ENCODE data around the gene SLC9C1. TPM values are rescaled to one million over a fixed set of nuclear protein-coding genes. Genes with fewer than 3 reads are reported as not detected.

The SLC9C1 gene
- total RNA-seq, 4 donors from 2014 or later = not detected

DNA sequence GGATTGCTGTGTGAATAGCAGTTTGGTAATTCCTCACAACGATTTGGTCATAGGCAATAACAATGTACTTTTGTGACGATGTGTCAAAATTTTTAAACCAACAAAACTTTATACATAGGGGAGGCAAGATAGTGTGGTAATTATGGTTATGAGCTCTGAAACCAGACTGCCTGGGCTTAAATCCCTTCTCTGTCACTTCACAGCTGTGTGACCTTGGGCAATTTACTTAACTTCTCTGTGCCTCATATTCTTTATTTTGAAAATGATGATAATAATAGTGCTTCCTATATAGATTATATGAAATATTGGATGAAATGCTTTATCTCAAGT lies 44.7 kb upstream of the SLC9C1 start:
- H3K36me3 ChIP-seq = no peaks in the 10 kb centered on the region
- TF ChIP-seq, protein P1, sequence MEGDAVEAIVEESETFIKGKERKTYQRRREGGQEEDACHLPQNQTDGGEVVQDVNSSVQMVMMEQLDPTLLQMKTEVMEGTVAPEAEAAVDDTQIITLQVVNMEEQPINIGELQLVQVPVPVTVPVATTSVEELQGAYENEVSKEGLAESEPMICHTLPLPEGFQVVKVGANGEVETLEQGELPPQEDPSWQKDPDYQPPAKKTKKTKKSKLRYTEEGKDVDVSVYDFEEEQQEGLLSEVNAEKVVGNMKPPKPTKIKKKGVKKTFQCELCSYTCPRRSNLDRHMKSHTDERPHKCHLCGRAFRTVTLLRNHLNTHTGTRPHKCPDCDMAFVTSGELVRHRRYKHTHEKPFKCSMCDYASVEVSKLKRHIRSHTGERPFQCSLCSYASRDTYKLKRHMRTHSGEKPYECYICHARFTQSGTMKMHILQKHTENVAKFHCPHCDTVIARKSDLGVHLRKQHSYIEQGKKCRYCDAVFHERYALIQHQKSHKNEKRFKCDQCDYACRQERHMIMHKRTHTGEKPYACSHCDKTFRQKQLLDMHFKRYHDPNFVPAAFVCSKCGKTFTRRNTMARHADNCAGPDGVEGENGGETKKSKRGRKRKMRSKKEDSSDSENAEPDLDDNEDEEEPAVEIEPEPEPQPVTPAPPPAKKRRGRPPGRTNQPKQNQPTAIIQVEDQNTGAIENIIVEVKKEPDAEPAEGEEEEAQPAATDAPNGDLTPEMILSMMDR (IDR thresholded peaks at IDR 0.05) = no peak
- TF ChIP-seq POLR2AphosphoS5 (IDR thresholded peaks at IDR 0.05) = no peak
- no peak for TF ChIP-seq EP300 (IDR thresholded peaks at IDR 0.05; ENCODE audit: low read depth)
- no peak for TF ChIP-seq POLR2A (IDR thresholded peaks at IDR 0.05)
- H3K9me3 ChIP-seq = peaks cover 0 to 3% of the 10 kb centered on the region in 2 donors
- no peak overlapping the region for H3K4me3 ChIP-seq
- H3K27ac ChIP-seq = no peak overlapping the region
- no peak for DNase-seq
- peaks cover 6 to 16% (median 12%) of the 10 kb centered on the region in 4 donors for H3K4me1 ChIP-seq
- in situ Hi-C loops (cut with MboI; ENCODE audit: low pct_ligation_motif_present in 1 of 4, low pct_unique_long_range_greater_than_20kb in 1 of 4, low sequenced_read_pairs in 3 of 4) (no loop called here), intact Hi-C loops (cut with DNase I; ENCODE audit: low total_unique reads) (no loop called here)
- H3K27me3 ChIP-seq = no peaks in the 10 kb centered on the region
- WGBS, 2 donors (ENCODE audit: low coverage in 1 of 2) = 62 to 71% methylated on average over 2 of the region's 2 CpGs

DNA sequence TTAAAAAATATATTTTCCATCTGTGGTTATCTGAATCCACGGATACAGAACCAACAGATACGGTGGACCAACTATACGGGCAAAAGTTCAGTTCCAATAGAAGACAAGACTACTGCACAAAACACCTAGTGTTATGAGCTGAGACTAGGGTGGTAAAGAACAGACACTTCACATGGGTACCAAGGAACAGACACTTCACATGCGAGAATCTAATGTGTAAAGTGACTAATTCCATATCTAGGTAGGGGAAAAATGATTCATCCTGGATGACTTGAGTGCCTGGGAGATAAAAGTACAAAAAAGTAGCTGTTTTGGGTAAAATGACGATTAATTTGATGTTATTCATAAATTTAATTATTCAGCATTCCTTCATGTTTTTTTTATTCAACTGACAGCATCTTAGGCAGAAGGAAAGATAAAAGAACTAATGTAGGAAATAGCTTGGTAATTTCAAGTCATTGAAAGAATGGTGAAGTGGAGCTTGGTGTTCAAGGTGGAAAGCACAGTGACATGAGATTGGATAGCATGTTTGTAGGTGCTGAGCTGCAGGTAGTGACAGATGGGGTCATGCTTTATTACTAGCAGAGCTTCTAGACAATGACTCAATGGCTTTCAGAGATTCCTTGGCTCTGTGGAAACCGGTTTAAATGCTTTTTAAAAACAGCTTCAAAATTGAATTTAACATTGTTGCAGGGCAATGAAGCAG lies 44.2 kb upstream of the SLC9C1 start:
- Histone ChIP-seq H3K27ac (no peak overlapping the region), H3K4me1 (peaks cover 6 to 16% (median 12%) of the 10 kb centered on the region in 4 donors), H3K27me3 (no peaks in the 10 kb centered on the region), H3K9me3 (no peaks in the 10 kb centered on the region), H3K36me3 (no peaks in the 10 kb centered on the region), H3K4me3 (no peak overlapping the region)
- WGBS, 2 donors (ENCODE audit: low coverage in 1 of 2) = 75 to 79% methylated on average over 6 of the region's 6 CpGs
- in situ Hi-C loops (cut with MboI; ENCODE audit: low pct_ligation_motif_present in 1 of 4, low pct_unique_long_range_greater_than_20kb in 1 of 4, low sequenced_read_pairs in 3 of 4) = no loop called here
- no peak for TF ChIP-seq EP300 (IDR thresholded peaks at IDR 0.05; ENCODE audit: low read depth)
- TF ChIP-seq, protein P1 (IDR thresholded peaks at IDR 0.05) = no peak
- no peak for TF ChIP-seq POLR2AphosphoS5 (IDR thresholded peaks at IDR 0.05)
- TF ChIP-seq POLR2A (IDR thresholded peaks at IDR 0.05) = no peak
- no peak for DNase-seq
- intact Hi-C loops (cut with DNase I; ENCODE audit: low total_unique reads) = no loop called here

DNA sequence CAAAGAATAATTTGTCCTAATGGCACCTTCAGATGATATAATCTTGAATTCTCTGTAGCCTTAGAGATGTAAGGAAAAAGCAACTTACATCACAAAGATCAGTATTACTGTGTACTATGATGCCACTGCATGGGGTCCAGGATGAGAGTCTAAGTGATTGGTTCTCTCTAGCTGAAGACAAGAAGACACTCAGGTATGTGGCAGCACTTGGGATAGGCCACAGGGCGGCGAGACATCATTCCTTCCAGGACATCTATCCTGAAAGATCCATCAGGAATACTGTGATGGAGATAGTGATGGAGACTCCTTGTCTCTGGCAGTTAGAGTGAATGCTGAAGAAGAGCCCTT lies 41.4 kb upstream of the SLC9C1 start:
- intact Hi-C loops (cut with DNase I; ENCODE audit: low total_unique reads) = no loop called here

DNA sequence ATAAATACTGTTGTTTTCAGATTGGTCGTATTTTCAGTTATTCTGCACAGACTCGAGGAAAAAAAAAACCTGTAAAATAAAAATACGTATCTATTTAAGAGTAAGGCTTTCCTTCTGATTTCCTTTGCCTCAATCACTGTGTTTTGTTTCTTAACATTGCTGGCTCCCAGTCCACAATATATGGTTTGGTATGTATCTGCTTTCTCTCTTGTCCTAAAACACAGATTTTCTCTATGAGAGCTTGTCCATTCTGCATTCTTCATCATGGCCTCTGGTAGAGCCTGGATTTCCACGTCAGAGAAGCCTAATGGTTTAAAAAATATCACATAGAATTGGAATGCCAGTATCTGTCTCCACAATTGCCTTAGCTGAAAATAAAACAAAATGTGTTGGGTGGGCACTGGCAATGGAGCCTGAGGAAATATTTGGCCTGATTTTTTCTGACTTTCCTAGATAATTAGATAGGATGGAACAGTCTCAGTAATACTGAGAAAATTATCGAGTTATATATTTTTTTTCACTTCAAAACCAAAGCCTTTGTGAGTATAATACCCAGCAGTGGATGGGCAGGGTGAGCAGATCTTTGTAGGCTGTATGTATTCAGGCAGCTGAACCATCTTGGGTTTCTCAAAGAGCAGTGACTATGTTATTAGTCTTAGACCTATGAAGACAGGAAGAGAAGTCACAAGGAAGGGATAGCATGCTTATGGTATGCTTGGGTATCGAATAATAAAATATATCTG lies 40.8 kb upstream of the SLC9C1 start:
- in situ Hi-C loops (cut with MboI; ENCODE audit: low pct_ligation_motif_present in 1 of 4, low pct_unique_long_range_greater_than_20kb in 1 of 4, low sequenced_read_pairs in 3 of 4) (no loop called here), intact Hi-C loops (cut with DNase I; ENCODE audit: low total_unique reads) (no loop called here)
- H3K4me1 ChIP-seq = peaks cover 6 to 22% (median 16%) of the 10 kb centered on the region in 4 donors
- peak overlapping the region; percentile 73 to 83 (median 76) for H3K27ac ChIP-seq
- no peak for DNase-seq
- TF ChIP-seq POLR2AphosphoS5 (IDR thresholded peaks at IDR 0.05) = peak in 1 of 3 donors; percentile 20
- TF ChIP-seq, protein P1 (IDR thresholded peaks at IDR 0.05) = no peak
- 37% methylated on average over 6 of the region's 6 CpGs for WGBS, 2 donors (ENCODE audit: low coverage in 1 of 2)
- H3K4me3 ChIP-seq = peak overlapping the region in 3 of 4 donors; percentile 59 to 73 (median 72)
- no peaks in the 10 kb centered on the region for H3K9me3 ChIP-seq
- H3K36me3 ChIP-seq = no peaks in the 10 kb centered on the region
- peaks cover 4% of the 10 kb centered on the region for H3K27me3 ChIP-seq

More for the DNA sequence above, 41.4 kb upstream of the SLC9C1 start:
- WGBS, 2 donors (ENCODE audit: low coverage in 1 of 2) = 92% methylated on average over 2 of the region's 2 CpGs; no CpG with 5 or more reads in 1 of the 2 donors
- peaks cover 4% of the 10 kb centered on the region for H3K27me3 ChIP-seq
- peak overlapping the region; percentile 73 to 83 (median 76) for H3K27ac ChIP-seq
- H3K9me3 ChIP-seq = no peaks in the 10 kb centered on the region
- H3K36me3 ChIP-seq = no peaks in the 10 kb centered on the region
- in situ Hi-C loops (cut with MboI; ENCODE audit: low pct_ligation_motif_present in 1 of 4, low pct_unique_long_range_greater_than_20kb in 1 of 4, low sequenced_read_pairs in 3 of 4) = no loop called here
- no peak for DNase-seq
- TF ChIP-seq POLR2A (IDR thresholded peaks at IDR 0.05) = no peak
- TF ChIP-seq, protein P1 (IDR thresholded peaks at IDR 0.05) = no peak
- TF ChIP-seq EP300 (IDR thresholded peaks at IDR 0.05; ENCODE audit: low read depth) = no peak
- no peak for TF ChIP-seq POLR2AphosphoS5 (IDR thresholded peaks at IDR 0.05)
- no peak overlapping the region for H3K4me3 ChIP-seq
- peaks cover 6 to 22% (median 16%) of the 10 kb centered on the region in 4 donors for H3K4me1 ChIP-seq
